ENCODE results near the gene TMEM198.
A peak's percentile ranks its signal among the peaks of the same experiment; 100 is the strongest.

The TMEM198 gene

DNA sequence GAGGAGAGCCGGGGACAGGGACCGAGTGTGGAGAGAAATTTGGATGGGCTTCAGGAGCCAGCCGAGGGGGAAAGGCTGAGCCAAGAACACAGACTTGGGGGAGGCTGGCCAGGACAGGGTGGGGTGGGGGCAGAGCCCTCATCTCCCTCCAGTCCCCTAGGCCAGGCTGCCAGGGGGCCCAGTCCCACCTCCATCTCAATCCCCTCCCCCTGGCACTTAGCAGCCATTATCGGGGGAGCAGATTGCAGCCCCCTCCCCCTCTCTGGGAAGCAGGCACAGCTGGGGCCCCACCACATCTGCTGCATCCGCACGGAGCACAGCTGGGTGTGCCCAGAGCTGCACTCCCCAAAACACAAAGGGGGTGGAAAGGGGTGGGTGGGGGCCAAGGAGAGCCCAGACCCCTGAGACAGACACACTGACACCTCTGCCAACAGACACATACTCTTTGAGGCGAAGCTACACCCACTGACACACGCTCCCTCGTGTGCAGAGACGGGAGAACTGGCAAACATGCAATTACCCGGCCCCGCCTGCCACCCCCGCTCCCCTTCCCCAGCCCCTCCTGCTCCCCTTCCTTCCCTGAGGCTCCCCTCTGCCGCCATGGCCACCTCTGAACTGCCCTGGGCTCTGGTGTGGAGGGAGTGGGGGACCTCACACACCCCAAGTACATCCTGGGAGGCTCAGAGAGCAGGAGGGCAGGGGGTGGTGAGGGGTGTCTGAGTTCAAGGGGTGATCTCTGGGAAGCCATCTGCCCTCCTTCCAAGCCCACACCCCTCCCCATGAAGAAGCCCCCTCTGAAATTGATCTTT is 34.7 kb upstream of the TMEM198 start:
- no peak for DNase-seq (ENCODE audit: low spot score)
- peak; percentile 30 for ATAC-seq (ENCODE audit: low read depth)

DNA sequence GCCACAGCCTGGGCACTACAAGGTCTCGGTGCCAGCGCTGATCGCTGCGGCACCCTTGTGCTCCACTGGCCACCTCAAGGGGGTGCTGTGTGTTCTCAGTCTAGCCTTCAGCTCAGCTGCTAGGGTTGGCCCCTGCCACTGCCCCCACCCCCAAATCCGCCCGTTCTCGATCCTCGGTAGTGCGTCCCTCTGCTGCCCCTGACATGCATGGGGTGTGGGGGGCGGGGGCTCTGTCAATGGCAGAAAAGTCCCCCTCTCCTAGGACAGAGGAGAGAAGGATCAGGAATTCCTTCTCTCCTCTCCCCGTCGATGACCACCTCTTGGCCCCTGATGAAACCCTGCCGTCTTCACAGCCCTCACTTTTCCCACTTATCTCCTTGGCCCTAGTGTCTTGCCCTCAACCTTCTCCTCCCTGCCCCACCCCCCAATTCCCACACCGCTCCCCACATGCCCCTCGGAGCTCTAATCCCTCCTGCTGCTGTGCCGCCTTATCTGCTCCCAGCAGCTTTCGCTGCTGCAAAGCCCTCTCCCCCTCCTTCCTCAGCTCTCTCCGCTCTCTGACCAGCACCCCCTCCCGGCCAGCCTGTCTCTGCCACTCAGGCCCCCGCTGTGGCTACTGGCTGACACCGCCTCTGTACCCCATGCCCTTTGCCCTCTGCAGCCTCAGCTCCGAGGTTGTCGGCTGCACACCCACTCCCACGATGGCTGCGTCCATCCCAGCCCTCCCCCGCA is 33.9 kb upstream of the TMEM198 start:
- peaks cover 52% of the 10 kb centered on the region for H3K27me3 ChIP-seq (ENCODE audit: insufficient read depth, poor library complexity, severe bottlenecking)
- peak; percentile 72 for ATAC-seq (ENCODE audit: low read depth)
- no peak for DNase-seq (ENCODE audit: low spot score)
- no peaks in the 10 kb centered on the region for H3K4me1 ChIP-seq (ENCODE audit: insufficient read depth, poor library complexity, severe bottlenecking)
- H3K9me3 ChIP-seq (ENCODE audit: severe bottlenecking) = no peaks in the 10 kb centered on the region
- H3K36me3 ChIP-seq (ENCODE audit: low read depth) = 0 out of 2 replicates have a peak, but pooled peaks cover 4% of the 10 kb centered on the region
- H3K27ac ChIP-seq (ENCODE audit: poor library complexity, severe bottlenecking) = no peak overlapping the region
- H3K4me3 ChIP-seq (ENCODE audit: severe bottlenecking) = no peak overlapping the region
- TF ChIP-seq, protein P1, sequence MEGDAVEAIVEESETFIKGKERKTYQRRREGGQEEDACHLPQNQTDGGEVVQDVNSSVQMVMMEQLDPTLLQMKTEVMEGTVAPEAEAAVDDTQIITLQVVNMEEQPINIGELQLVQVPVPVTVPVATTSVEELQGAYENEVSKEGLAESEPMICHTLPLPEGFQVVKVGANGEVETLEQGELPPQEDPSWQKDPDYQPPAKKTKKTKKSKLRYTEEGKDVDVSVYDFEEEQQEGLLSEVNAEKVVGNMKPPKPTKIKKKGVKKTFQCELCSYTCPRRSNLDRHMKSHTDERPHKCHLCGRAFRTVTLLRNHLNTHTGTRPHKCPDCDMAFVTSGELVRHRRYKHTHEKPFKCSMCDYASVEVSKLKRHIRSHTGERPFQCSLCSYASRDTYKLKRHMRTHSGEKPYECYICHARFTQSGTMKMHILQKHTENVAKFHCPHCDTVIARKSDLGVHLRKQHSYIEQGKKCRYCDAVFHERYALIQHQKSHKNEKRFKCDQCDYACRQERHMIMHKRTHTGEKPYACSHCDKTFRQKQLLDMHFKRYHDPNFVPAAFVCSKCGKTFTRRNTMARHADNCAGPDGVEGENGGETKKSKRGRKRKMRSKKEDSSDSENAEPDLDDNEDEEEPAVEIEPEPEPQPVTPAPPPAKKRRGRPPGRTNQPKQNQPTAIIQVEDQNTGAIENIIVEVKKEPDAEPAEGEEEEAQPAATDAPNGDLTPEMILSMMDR (IDR thresholded peaks at IDR 0.05; ENCODE audit: poor library complexity, severe bottlenecking) = peak; percentile 72

More for the DNA sequence above, 34.7 kb upstream of the TMEM198 start:
- peaks cover 44% of the 10 kb centered on the region for H3K27me3 ChIP-seq (ENCODE audit: insufficient read depth, poor library complexity, severe bottlenecking)
- peaks cover 11% of the 10 kb centered on the region; the same call in 1 of the 2 replicates for H3K36me3 ChIP-seq (ENCODE audit: low read depth)
- H3K27ac ChIP-seq (ENCODE audit: poor library complexity, severe bottlenecking) = no peak overlapping the region
- H3K4me1 ChIP-seq (ENCODE audit: insufficient read depth, poor library complexity, severe bottlenecking) = no peaks in the 10 kb centered on the region
- no peaks in the 10 kb centered on the region for H3K9me3 ChIP-seq (ENCODE audit: severe bottlenecking)
- no peak overlapping the region for H3K4me3 ChIP-seq (ENCODE audit: severe bottlenecking)
- TF ChIP-seq, protein P1 (IDR thresholded peaks at IDR 0.05; ENCODE audit: poor library complexity, severe bottlenecking) = no peak

DNA sequence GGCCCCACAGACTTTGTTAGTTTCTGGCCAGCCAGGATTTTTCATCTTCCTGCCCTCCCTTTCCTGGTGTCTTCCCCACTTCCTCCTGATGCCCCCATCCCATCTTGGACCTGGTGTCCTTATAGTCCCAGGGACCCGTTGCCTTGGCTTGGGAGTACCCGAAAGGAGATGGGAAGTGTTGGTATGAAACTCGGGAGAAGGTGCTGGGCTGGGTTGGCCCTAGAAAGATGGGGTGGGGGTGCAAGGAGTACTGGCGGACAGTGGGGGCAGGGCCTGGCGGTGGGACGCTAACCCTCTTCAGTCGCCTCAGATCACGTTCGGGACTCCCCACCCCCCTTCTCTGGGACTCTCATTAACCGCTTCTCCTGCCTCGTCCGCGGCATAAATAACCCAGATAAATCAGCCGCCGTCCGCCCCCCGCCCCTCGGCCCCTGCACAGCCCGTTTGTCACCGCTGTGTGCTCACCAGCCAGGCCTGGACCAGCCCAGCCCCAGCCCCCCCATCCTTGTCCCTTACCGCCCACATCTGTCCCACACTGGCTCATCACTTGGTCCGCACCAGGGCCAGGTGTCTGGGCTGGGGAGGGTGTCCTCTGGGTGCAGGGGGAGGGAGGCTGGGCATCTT is 33.2 kb upstream of the TMEM198 start:
- H3K36me3 ChIP-seq (ENCODE audit: low read depth) = 0 out of 2 replicates have a peak, but pooled peaks cover 3% of the 10 kb centered on the region
- DNase-seq (ENCODE audit: low spot score) (no peak), ATAC-seq (ENCODE audit: low read depth) (no peak)
- no peak overlapping the region for H3K27ac ChIP-seq (ENCODE audit: poor library complexity, severe bottlenecking)
- TF ChIP-seq, protein P1 (IDR thresholded peaks at IDR 0.05; ENCODE audit: poor library complexity, severe bottlenecking) = no peak
- H3K4me1 ChIP-seq (ENCODE audit: insufficient read depth, poor library complexity, severe bottlenecking) = no peaks in the 10 kb centered on the region
- peaks cover 56% of the 10 kb centered on the region for H3K27me3 ChIP-seq (ENCODE audit: insufficient read depth, poor library complexity, severe bottlenecking)
- no peak overlapping the region for H3K4me3 ChIP-seq (ENCODE audit: severe bottlenecking)
- H3K9me3 ChIP-seq (ENCODE audit: severe bottlenecking) = no peaks in the 10 kb centered on the region

DNA sequence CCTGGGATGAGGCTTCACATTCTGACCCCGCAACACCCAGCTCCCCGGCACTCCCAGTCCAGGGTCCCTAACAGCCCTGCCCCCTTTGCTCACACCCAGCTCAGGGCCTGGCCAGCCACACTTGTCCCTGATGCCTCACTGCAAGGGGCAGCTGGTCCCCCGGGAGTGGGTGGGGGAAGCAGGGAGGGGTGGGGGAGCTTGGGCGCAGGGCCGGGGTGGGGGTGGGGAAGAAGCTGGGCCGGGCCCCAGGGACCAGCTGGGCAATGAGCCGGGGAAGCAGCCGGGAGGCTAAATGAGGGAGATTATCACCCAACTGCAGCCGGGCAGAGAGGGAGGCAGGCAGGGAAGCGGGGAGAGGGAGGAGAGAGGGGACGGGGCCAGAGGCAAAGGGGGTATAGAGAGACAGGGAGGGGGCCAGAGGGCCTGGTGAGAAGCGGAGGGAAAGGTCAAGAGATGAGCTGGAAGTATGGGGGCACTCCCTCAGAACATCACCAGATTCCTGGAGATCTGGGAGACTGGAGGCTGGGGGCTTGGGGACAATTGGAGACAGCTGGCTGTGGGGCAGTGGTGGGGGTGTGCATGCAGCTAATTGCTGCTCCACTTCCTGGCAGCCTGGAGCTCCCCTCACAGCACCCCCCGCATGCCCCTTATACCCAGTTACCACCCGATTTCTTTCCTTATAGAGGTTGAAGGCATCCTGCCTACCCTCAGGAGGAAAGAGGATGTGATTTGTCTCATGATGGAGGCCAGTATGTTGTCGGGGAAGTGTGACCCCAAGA is 32.1 kb upstream of the TMEM198 start:
- no peaks in the 10 kb centered on the region for H3K9me3 ChIP-seq (ENCODE audit: severe bottlenecking)
- TF ChIP-seq, protein P1 (IDR thresholded peaks at IDR 0.05; ENCODE audit: poor library complexity, severe bottlenecking) = no peak
- H3K4me3 ChIP-seq (ENCODE audit: severe bottlenecking) = no peak overlapping the region
- H3K36me3 ChIP-seq (ENCODE audit: low read depth) = no peaks in the 10 kb centered on the region
- no peak for ATAC-seq (ENCODE audit: low read depth)
- peaks cover 60% of the 10 kb centered on the region for H3K27me3 ChIP-seq (ENCODE audit: insufficient read depth, poor library complexity, severe bottlenecking)
- H3K4me1 ChIP-seq (ENCODE audit: insufficient read depth, poor library complexity, severe bottlenecking) = no peaks in the 10 kb centered on the region
- DNase-seq (ENCODE audit: low spot score) = no peak
- no peak overlapping the region for H3K27ac ChIP-seq (ENCODE audit: poor library complexity, severe bottlenecking)
